ENCODE data around the gene TEX2. TPM values are rescaled to one million over a fixed set of nuclear protein-coding genes. Genes with fewer than 3 reads are reported as not detected.

Gene TEX2
- total and polyA plus RNA-seq, 2 of the 13 experiments (the other 11 are each of a cell fraction or from before 2014, with no cell fraction given), result 21.4 to 37.7 TPM

DNA sequence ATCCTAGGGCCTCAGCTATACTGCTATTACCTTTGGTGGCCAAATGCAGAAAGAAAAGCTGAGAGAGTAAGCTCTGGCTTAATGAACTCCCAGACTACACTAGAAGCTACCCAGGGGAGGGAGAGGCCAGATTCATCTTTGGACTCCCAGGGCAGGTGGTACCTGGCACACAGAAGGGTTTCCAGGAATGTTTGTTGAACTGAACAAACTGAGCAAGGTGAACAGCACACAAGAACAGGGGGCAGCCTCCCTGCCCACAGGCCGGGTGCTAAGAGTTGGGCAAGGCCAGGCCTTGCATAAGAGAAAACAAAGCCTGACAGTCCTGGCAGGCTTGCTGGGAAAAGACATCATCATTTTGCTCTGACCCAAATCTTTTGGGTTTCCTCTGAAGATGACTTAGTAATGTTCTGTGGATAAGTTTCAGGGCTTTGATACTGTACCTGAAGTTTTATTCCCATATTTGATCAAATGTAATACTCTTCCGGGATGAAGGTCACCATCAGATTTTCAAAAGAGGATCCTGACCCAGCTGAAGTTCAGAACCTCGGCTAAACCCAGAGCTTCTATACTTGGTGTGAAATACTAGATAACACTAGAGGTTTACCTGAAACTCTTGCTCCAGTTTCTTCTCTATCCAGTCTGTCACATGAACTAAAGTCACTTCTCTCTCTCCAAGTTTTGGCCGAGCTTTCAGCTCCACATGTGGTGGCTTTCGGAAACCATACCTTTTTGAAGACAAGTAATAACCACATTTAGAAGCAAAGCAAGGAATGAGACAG, 112.6 kb downstream of the TEX2 start (continued):
- TF ChIP-seq TBL1XR1 (IDR thresholded peaks at IDR 0.05; ENCODE audit: borderline replicate concordance, low read length, partially characterized antibody), result peak; percentile 95
- no peak for TF ChIP-seq ZNF776 (CRISPR knock-in tag; IDR thresholded peaks at IDR 0.05)
- TF ChIP-seq ZNF879 (CRISPR knock-in tag; IDR thresholded peaks at IDR 0.05), result no peak
- 0 out of 2 replicates have a peak, but pooled peaks have one; percentile 52 for TF ChIP-seq ZNF33B (CRISPR knock-in tag; IDR thresholded peaks at IDR 0.05)
- TF ChIP-seq ZNF432 (CRISPR knock-in tag; IDR thresholded peaks at IDR 0.05; ENCODE audit: borderline replicate concordance), result no peak
- TF ChIP-seq, protein P1, sequence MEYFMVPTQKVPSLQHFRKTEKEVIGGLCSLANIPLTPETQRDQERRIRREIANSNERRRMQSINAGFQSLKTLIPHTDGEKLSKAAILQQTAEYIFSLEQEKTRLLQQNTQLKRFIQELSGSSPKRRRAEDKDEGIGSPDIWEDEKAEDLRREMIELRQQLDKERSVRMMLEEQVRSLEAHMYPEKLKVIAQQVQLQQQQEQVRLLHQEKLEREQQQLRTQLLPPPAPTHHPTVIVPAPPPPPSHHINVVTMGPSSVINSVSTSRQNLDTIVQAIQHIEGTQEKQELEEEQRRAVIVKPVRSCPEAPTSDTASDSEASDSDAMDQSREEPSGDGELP (IDR thresholded peaks at IDR 0.05; ENCODE audit: borderline replicate concordance, low read depth), result peak; percentile 91; the same call in 1 of the 2 replicates
- TF ChIP-seq FOXC1 (CRISPR knock-in tag; IDR thresholded peaks at IDR 0.05; ENCODE audit: borderline replicate concordance), result peak; percentile 61; the same call in 1 of the 2 replicates
- TF ChIP-seq, protein P2, sequence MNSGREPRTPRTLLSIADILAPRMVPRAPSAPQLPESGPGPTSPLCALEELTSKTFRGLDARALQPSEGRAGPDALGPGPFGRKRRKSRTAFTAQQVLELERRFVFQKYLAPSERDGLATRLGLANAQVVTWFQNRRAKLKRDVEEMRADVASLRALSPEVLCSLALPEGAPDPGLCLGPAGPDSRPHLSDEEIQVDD (CRISPR knock-in tag; IDR thresholded peaks at IDR 0.05; ENCODE audit: borderline replicate concordance), result no peak
- TF ChIP-seq XRCC5 (optimal IDR thresholded peaks at IDR 0.05; ENCODE audit: low read length), result peak; percentile 96
- TF ChIP-seq NR2F2 (IDR thresholded peaks at IDR 0.05; ENCODE audit: borderline replicate concordance, low read depth), result peak; percentile 81; the same call in 1 of the 2 replicates
- TF ChIP-seq ZBTB8A (CRISPR knock-in tag; IDR thresholded peaks at IDR 0.05; ENCODE audit: borderline replicate concordance, low read depth), result no peak
- TF ChIP-seq, protein P3, sequence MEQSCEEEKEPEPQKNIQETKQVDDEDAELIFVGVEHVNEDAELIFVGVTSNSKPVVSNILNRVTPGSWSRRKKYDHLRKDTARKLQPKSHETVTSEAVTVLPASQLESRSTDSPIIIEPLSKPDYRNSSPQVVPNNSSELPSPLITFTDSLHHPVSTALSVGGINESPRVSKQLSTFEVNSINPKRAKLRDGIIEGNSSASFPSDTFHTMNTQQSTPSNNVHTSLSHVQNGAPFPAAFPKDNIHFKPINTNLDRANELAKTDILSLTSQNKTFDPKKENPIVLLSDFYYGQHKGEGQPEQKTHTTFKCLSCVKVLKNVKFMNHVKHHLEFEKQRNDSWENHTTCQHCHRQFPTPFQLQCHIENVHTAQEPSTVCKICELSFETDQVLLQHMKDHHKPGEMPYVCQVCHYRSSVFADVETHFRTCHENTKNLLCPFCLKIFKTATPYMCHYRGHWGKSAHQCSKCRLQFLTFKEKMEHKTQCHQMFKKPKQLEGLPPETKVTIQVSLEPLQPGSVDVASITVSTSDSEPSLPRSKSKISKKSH (CRISPR knock-in tag; IDR thresholded peaks at IDR 0.05; ENCODE audit: borderline replicate concordance), result no peak; the same call in 1 of the 2 replicates
- no peak for TF ChIP-seq CENPX (CRISPR knock-in tag; IDR thresholded peaks at IDR 0.05)
- TF ChIP-seq, protein P4, sequence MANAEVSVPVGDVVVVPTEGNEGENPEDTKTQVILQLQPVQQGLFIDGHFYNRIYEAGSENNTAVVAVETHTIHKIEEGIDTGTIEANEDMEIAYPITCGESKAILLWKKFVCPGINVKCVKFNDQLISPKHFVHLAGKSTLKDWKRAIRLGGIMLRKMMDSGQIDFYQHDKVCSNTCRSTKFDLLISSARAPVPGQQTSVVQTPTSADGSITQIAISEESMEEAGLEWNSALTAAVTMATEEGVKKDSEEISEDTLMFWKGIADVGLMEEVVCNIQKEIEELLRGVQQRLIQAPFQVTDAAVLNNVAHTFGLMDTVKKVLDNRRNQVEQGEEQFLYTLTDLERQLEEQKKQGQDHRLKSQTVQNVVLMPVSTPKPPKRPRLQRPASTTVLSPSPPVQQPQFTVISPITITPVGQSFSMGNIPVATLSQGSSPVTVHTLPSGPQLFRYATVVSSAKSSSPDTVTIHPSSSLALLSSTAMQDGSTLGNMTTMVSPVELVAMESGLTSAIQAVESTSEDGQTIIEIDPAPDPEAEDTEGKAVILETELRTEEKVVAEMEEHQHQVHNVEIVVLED (CRISPR knock-in tag; IDR thresholded peaks at IDR 0.05; ENCODE audit: borderline replicate concordance), result peak; percentile 68; the same call in 1 of the 2 replicates
- TF ChIP-seq, protein P5, sequence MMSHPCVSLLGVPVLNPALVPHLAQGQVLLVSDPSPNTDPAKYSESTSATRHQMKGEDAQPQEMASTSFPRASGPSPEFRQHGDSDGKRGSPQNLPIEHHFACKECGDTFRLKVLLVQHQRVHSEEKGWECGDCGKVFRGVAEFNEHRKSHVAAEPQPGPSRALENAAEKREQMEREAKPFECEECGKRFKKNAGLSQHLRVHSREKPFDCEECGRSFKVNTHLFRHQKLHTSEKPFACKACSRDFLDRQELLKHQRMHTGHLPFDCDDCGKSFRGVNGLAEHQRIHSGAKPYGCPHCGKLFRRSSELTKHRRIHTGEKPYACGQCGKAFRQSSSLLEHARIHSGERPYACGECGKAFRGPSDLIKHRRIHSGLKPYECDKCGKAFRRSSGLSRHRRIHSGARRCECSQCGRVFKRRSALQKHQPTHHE (CRISPR knock-in tag; IDR thresholded peaks at IDR 0.05; ENCODE audit: borderline replicate concordance), result 0 out of 2 replicates have a peak, but pooled peaks have one; percentile 52
- TF ChIP-seq PHF8 (CRISPR knock-in tag; IDR thresholded peaks at IDR 0.05), result peak; percentile 64
- TF ChIP-seq HMGA1 (CRISPR knock-in tag; conservative IDR thresholded peaks at IDR 0.05), result no peak
- TF ChIP-seq ZNF33A (CRISPR knock-in tag; IDR thresholded peaks at IDR 0.05; ENCODE audit: borderline replicate concordance), result no peak
- TF ChIP-seq ZNF644 (CRISPR knock-in tag; IDR thresholded peaks at IDR 0.05; ENCODE audit: low read depth), result peak; percentile 92
- peak; percentile 95 for TF ChIP-seq ESRRA (CRISPR knock-in tag; IDR thresholded peaks at IDR 0.05; ENCODE audit: low read depth)
- no peak for TF ChIP-seq ZNF558 (CRISPR knock-in tag; IDR thresholded peaks at IDR 0.05; ENCODE audit: borderline replicate concordance)
- no peak for TF ChIP-seq ZNF674 (CRISPR knock-in tag; IDR thresholded peaks at IDR 0.05; ENCODE audit: low read depth)
- TF ChIP-seq HOXA3 (CRISPR knock-in tag; IDR thresholded peaks at IDR 0.05), result peak; percentile 96
- TF ChIP-seq ZNF484 (CRISPR knock-in tag; IDR thresholded peaks at IDR 0.05; ENCODE audit: borderline replicate concordance, low read depth), result no peak

All from HepG2 (cell line).